PFSK-1 (cell line): ENCODE data around the gene FAM124B.

Source experiments
- FOXP2 ChIP-seq: optimal IDR thresholded peaks from 2 replicates; pipeline ENCODE3; 2011; ENCODE audit warnings: borderline replicate concordance, control low read depth, inconsistent platforms; ENCODE audit not compliant: insufficient read depth; ENCODE audit errors: extremely low read length, extremely low read depth
- POLR2AphosphoS5 ChIP-seq: IDR thresholded peaks from 2 replicates; pipeline ENCODE4 v1.6.1; 2012; ENCODE audit warnings: low read depth, mild to moderate bottlenecking, control low read depth, low read length, moderate library complexity
- REST ChIP-seq, 2 experiments: IDR thresholded peaks; 2 replicates each; pipeline versions ENCODE4 v1.6.1 to v1.8.0; 2011 to 2012; ENCODE audit warnings: low read depth in 2 of 2, low read length in 2 of 2, control low read depth in 1 of 2, inconsistent platforms in 1 of 2, mild to moderate bottlenecking in 1 of 2, moderate library complexity in 1 of 2; ENCODE audit not compliant: insufficient read depth in 1 of 2
- SIN3A ChIP-seq: IDR thresholded peaks from 2 replicates; pipeline ENCODE4 v1.6.1; 2012; ENCODE audit warnings: mild to moderate bottlenecking, low read length, moderate library complexity, borderline replicate concordance; ENCODE audit not compliant: insufficient read depth
- TAF1 ChIP-seq: IDR thresholded peaks from 2 replicates; pipeline ENCODE4 v1.6.1; 2012; ENCODE audit warnings: low read length, control low read depth, borderline replicate concordance; ENCODE audit not compliant: insufficient read depth

Gene FAM124B

GRCh38 chr2:224347176-224348051, 54.5 kb downstream of the FAM124B start:
- TF ChIP-seq SIN3A (no peak), FOXP2 (no peak), POLR2AphosphoS5 (no peak), REST (IDR thresholded peaks at IDR 0.05; ENCODE audit: insufficient read depth in 1 of 2, low read depth in 2 of 2, low read length in 2 of 2) (no peak), TAF1 (no peak)

- TF ChIP-seq REST (IDR thresholded peaks at IDR 0.05; ENCODE audit: insufficient read depth in 1 of 2, low read depth in 2 of 2, low read length in 2 of 2), result no peak
- TF ChIP-seq FOXP2, result no peak
- TF ChIP-seq TAF1, result no peak
- no peak for TF ChIP-seq POLR2AphosphoS5
- no peak for TF ChIP-seq SIN3A
Measured at GRCh38 chr2:224345492-224345891, 56.4 kb downstream of the FAM124B start.

- TF ChIP-seq TAF1, result no peak
- no peak for TF ChIP-seq POLR2AphosphoS5
- TF ChIP-seq FOXP2, result no peak
- TF ChIP-seq REST (IDR thresholded peaks at IDR 0.05; ENCODE audit: insufficient read depth in 1 of 2, low read depth in 2 of 2, low read length in 2 of 2), result no peak
- no peak for TF ChIP-seq SIN3A
Measured at GRCh38 chr2:224343226-224343625, 58.7 kb downstream of the FAM124B start.

- TF ChIP-seq TAF1 (no peak), REST (IDR thresholded peaks at IDR 0.05; ENCODE audit: insufficient read depth in 1 of 2, low read depth in 2 of 2, low read length in 2 of 2) (no peak), SIN3A (no peak), POLR2AphosphoS5 (no peak), FOXP2 (no peak)
Measured at GRCh38 chr2:224335991-224336390, 65.9 kb downstream of the FAM124B start.
